ENCODE measurements around the gene GPC5.

The GPC5 gene

GRCh38 chr13:91565296-91565695 is 166.9 kb downstream of the GPC5 start:
- no peak for TF ChIP-seq EP300 (IDR thresholded peaks at IDR 0.05; ENCODE audit: borderline replicate concordance)
- TF ChIP-seq ZBTB7A (IDR thresholded peaks at IDR 0.05; ENCODE audit: low read depth) = no peak
- TF ChIP-seq USF1 (IDR thresholded peaks at IDR 0.05) = no peak
- TF ChIP-seq TCF12 (IDR thresholded peaks at IDR 0.05; ENCODE audit: low read depth) = no peak
- TF ChIP-seq, protein P1, sequence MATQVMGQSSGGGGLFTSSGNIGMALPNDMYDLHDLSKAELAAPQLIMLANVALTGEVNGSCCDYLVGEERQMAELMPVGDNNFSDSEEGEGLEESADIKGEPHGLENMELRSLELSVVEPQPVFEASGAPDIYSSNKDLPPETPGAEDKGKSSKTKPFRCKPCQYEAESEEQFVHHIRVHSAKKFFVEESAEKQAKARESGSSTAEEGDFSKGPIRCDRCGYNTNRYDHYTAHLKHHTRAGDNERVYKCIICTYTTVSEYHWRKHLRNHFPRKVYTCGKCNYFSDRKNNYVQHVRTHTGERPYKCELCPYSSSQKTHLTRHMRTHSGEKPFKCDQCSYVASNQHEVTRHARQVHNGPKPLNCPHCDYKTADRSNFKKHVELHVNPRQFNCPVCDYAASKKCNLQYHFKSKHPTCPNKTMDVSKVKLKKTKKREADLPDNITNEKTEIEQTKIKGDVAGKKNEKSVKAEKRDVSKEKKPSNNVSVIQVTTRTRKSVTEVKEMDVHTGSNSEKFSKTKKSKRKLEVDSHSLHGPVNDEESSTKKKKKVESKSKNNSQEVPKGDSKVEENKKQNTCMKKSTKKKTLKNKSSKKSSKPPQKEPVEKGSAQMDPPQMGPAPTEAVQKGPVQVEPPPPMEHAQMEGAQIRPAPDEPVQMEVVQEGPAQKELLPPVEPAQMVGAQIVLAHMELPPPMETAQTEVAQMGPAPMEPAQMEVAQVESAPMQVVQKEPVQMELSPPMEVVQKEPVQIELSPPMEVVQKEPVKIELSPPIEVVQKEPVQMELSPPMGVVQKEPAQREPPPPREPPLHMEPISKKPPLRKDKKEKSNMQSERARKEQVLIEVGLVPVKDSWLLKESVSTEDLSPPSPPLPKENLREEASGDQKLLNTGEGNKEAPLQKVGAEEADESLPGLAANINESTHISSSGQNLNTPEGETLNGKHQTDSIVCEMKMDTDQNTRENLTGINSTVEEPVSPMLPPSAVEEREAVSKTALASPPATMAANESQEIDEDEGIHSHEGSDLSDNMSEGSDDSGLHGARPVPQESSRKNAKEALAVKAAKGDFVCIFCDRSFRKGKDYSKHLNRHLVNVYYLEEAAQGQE (IDR thresholded peaks at IDR 0.05; ENCODE audit: low read depth) = no peak
- no peak for TF ChIP-seq RAD21 (IDR thresholded peaks at IDR 0.05; ENCODE audit: low read depth)
- TF ChIP-seq MAX (IDR thresholded peaks at IDR 0.05) = no peak
- no peak for TF ChIP-seq NFIC (IDR thresholded peaks at IDR 0.05)
- TF ChIP-seq TAF1 (IDR thresholded peaks at IDR 0.05; ENCODE audit: low read depth) = no peak
- no peak for TF ChIP-seq TEAD4 (IDR thresholded peaks at IDR 0.05)
- no peak for TF ChIP-seq EGR1 (IDR thresholded peaks at IDR 0.05)
- no peak for TF ChIP-seq CREB1 (IDR thresholded peaks at IDR 0.05; ENCODE audit: low read depth)

DNA sequence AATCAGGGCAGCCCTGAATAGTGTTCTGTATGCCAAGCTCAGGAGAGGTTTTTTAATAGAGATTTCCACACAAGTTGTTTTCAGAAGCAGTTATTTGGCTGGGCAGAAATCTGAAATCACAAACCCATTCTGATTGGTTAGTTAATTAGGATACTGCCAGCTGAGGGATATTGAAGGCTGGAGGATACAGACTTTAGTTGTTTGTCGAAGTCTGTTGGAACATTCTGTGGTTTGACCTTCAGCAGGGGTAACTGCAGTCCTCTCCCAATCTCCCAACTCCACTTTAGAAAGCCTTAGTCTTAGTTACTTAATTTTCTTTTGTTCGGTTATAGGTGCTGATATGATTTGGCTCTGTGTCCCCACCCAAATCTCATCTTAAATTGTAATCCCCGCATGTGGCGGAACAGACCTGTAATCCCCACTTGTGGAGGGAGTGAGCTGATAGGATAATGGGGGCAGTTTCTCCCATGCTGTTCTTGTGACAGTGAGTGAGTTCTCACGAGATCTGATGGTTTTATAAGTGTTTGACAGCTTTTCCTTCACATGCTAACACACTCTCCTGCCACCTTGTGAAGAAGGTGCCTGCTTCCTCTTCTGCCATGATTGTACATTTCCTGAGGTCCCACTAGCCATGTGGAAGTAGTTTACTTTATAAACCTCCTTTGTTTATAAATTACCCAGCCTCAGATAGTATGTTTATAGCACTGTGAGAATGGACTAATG is 169.2 kb downstream of the GPC5 start:
- no peak for TF ChIP-seq CREB1 (IDR thresholded peaks at IDR 0.05; ENCODE audit: low read depth)
- TF ChIP-seq TAF1 (IDR thresholded peaks at IDR 0.05; ENCODE audit: low read depth) = no peak
- no peak for TF ChIP-seq ZBTB7A (IDR thresholded peaks at IDR 0.05; ENCODE audit: low read depth)
- no peak for TF ChIP-seq TEAD4 (IDR thresholded peaks at IDR 0.05)
- no peak for TF ChIP-seq EGR1 (IDR thresholded peaks at IDR 0.05)
- no peak for TF ChIP-seq MAX (IDR thresholded peaks at IDR 0.05)
- TF ChIP-seq EP300 (IDR thresholded peaks at IDR 0.05; ENCODE audit: borderline replicate concordance) = no peak

DNA sequence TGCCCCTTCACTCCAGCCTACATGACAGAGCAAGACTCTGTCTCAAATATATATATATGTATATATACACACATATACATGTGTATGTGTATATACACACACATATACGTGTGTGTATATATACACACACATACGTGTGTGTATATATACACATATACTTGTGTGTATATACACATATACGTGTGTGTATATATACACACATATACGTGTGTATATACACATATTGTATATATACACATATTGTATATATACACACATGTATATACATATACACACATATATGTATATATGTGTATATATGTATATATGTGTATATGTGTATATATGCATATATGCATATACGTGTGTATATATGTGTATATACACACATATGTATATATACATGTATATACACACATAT is 173.3 kb downstream of the GPC5 start:
- TF ChIP-seq MAX (IDR thresholded peaks at IDR 0.05) = no peak

- TF ChIP-seq CREB1 (IDR thresholded peaks at IDR 0.05; ENCODE audit: low read depth) (no peak), TEAD4 (IDR thresholded peaks at IDR 0.05) (no peak), CEBPB (IDR thresholded peaks at IDR 0.05) (no peak), RAD21 (IDR thresholded peaks at IDR 0.05; ENCODE audit: low read depth) (no peak), NFIC (IDR thresholded peaks at IDR 0.05) (no peak), TAF1 (IDR thresholded peaks at IDR 0.05; ENCODE audit: low read depth) (no peak), MAX (IDR thresholded peaks at IDR 0.05) (no peak), ZBTB7A (IDR thresholded peaks at IDR 0.05; ENCODE audit: low read depth) (no peak)
- TF ChIP-seq, protein P1 (IDR thresholded peaks at IDR 0.05; ENCODE audit: low read depth) = no peak
Observed at GRCh38 chr13:91572439-91572838, 174.0 kb downstream of the GPC5 start.

- TF ChIP-seq, protein P1 (IDR thresholded peaks at IDR 0.05; ENCODE audit: low read depth) = no peak
Observed at GRCh38 chr13:91572944-91573598, 174.7 kb downstream of the GPC5 start.
